Gastroesophageal sphincter (tissue), 4 donors: ENCODE data around the gene SPATA31E1. TPM values are rescaled to one million over a fixed set of nuclear protein-coding genes. Genes with fewer than 3 reads are reported as not detected.

ENCODE experiments used
- ATAC-seq: fragments of 150-250 bp; one replicate; pipeline ENCODE4 v1.9.1; 2016; ENCODE audit warnings: mild to moderate bottlenecking, moderate library complexity
- H3K27ac ChIP-seq, 4 donors: fragments of 200-600 bp; sonication (generic) in 3 of 4; 1 replicate in 3 of 4; 2 replicates in 1 of 4; pipeline ENCODE4 v1.5.1; 2016 to 2019
- H3K27me3 ChIP-seq: fragments of 200-600 bp; sonication (generic); one replicate; pipeline ENCODE4 v1.5.1; 2019
- H3K36me3 ChIP-seq, 2 donors: fragments of 200-600 bp; sonication (generic); one replicate each; pipeline ENCODE4 v1.5.1; 2019; ENCODE audit warnings: control low read depth in 1 of 2
- H3K4me1 ChIP-seq, 3 donors: fragments of 200-600 bp; sonication (generic); 1 replicate in 2 of 3; 2 replicates in 1 of 3; pipeline ENCODE4 v1.5.1; 2016 to 2019; ENCODE audit warnings: control low read depth in 2 of 3
- H3K4me3 ChIP-seq, 2 donors: fragments of 200-600 bp; sonication (generic); one replicate each; pipeline ENCODE4 v1.5.1; 2019; ENCODE audit warnings: mild to moderate bottlenecking in 1 of 2, moderate library complexity in 1 of 2
- H3K9me3 ChIP-seq, 3 donors: fragments of 200-600 bp; sonication (generic); one replicate each; pipeline ENCODE4 v1.5.1; 2017 to 2019; ENCODE audit warnings: control low read depth in 2 of 3
- EP300 ChIP-seq: sonication (generic); formaldehyde crosslinking; IDR thresholded peaks from one replicate; pipeline ENCODE4 v1.6.1; 2017; ENCODE audit warnings: antibody characterized with exemption, mild to moderate bottlenecking
- POLR2A ChIP-seq, 2 donors: fragments of 450-650 bp; IDR thresholded peaks; one replicate each; pipeline ENCODE4 v1.6.1; 2017; ENCODE audit warnings: antibody characterized with exemption in 2 of 2, mild to moderate bottlenecking in 2 of 2, moderate library complexity in 1 of 2
- POLR2AphosphoS5 ChIP-seq: sonication (generic); formaldehyde crosslinking; IDR thresholded peaks from one replicate; pipeline ENCODE4 v1.6.1; 2017; ENCODE audit warnings: antibody characterized with exemption
- WGBS, 2 donors: methylation state at CpG; one replicate each; pipeline ENCODE4 v1.1.5; 2018; ENCODE audit warnings: low coverage in 1 of 2; 5-methylcytosine and 5-hydroxymethylcytosine counted together
- total RNA-seq, 4 donors: library from RNA; depleted of rRNA; stranded (reverse); fragments of >200 nt; gene quantifications; one replicate each; pipeline ENCODE4 v1.1.0, GENCODE V29; 2016
- TF ChIP-seq, protein P1 (sequence below), 4 experiments: fragments of 200-600 bp in 2 of 4; fragments of 450-650 bp in 2 of 4; sonication (generic) in 1 of 4; IDR thresholded peaks; one replicate each; pipeline ENCODE4 v1.5.1; 2017 to 2019; ENCODE audit warnings: antibody characterized with exemption in 4 of 4, mild to moderate bottlenecking in 2 of 4, moderate library complexity in 2 of 4

Gene SPATA31E1
- total RNA-seq, 4 donors from 2014 or later, result not detected

DNA sequence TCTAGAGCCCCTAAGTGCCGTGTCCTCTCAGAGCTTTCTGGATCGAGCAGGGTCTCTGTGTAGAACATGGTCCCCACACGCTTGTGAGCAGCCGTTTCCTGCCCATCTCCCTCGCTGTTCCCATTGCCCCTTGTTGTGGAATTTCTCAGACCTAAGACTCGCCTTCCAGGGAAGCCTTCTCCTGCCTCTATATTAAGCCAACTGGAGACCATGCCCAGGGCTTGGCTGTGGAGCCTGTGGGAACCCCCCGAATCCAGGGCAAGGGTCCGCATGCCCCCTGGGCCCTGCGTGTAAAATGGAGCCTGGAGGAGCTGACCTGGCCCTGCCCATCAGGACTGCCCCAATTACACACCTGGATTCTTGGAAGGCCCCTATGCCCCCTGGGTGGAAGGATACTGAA is 14.5 kb upstream of the SPATA31E1 start:
- H3K9me3 ChIP-seq, result no peaks in the 10 kb centered on the region
- no peaks in the 10 kb centered on the region for H3K27me3 ChIP-seq
- H3K36me3 ChIP-seq, result no peaks in the 10 kb centered on the region
- WGBS, 2 donors, result 93% methylated on average over 3 of the region's 9 CpGs; no CpG with 5 or more reads in 1 of the 2 donors
- H3K4me3 ChIP-seq, result no peak overlapping the region
- H3K4me1 ChIP-seq, result peaks cover 0 to 15% (median 0%) of the 10 kb centered on the region in 3 donors
- H3K27ac ChIP-seq, result no peak overlapping the region
- TF ChIP-seq POLR2A (IDR thresholded peaks at IDR 0.05), result no peak
- TF ChIP-seq EP300, result no peak
- TF ChIP-seq POLR2AphosphoS5, result no peak
- TF ChIP-seq, protein P1, sequence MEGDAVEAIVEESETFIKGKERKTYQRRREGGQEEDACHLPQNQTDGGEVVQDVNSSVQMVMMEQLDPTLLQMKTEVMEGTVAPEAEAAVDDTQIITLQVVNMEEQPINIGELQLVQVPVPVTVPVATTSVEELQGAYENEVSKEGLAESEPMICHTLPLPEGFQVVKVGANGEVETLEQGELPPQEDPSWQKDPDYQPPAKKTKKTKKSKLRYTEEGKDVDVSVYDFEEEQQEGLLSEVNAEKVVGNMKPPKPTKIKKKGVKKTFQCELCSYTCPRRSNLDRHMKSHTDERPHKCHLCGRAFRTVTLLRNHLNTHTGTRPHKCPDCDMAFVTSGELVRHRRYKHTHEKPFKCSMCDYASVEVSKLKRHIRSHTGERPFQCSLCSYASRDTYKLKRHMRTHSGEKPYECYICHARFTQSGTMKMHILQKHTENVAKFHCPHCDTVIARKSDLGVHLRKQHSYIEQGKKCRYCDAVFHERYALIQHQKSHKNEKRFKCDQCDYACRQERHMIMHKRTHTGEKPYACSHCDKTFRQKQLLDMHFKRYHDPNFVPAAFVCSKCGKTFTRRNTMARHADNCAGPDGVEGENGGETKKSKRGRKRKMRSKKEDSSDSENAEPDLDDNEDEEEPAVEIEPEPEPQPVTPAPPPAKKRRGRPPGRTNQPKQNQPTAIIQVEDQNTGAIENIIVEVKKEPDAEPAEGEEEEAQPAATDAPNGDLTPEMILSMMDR (IDR thresholded peaks at IDR 0.05), result no peak
- no peak for ATAC-seq

DNA sequence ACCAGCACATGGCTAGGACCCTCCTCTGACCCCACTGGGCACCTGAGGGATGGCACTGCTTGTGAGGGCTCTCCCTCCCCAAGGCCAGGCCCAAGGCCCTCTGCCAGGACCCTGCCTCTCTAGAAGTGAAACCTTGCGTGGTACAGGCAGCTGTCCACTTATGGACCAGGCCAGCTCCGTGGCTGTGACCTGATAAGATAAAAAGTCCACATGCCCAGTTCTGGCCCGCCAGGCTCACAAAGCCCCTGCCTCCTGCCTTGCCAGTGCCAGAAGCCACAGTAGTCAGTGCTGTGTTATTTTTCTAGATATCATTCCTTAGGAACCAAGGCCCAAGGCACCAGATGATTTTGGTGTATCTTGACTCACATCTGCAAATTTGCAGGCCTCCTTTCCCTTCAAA is 14.0 kb upstream of the SPATA31E1 start:
- no peaks in the 10 kb centered on the region for H3K9me3 ChIP-seq
- H3K36me3 ChIP-seq, result no peaks in the 10 kb centered on the region
- no peak overlapping the region for H3K4me3 ChIP-seq
- peaks cover 0 to 15% (median 0%) of the 10 kb centered on the region in 3 donors for H3K4me1 ChIP-seq
- H3K27me3 ChIP-seq, result no peaks in the 10 kb centered on the region
- ATAC-seq, result no peak
- TF ChIP-seq POLR2A (IDR thresholded peaks at IDR 0.05), result no peak
- TF ChIP-seq, protein P1 (IDR thresholded peaks at IDR 0.05), result no peak
- no peak for TF ChIP-seq EP300
- TF ChIP-seq POLR2AphosphoS5, result no peak
- 100% methylated on average over 2 of the region's 3 CpGs; no CpG with 5 or more reads in 1 of the 2 donors for WGBS, 2 donors
- no peak overlapping the region for H3K27ac ChIP-seq

DNA sequence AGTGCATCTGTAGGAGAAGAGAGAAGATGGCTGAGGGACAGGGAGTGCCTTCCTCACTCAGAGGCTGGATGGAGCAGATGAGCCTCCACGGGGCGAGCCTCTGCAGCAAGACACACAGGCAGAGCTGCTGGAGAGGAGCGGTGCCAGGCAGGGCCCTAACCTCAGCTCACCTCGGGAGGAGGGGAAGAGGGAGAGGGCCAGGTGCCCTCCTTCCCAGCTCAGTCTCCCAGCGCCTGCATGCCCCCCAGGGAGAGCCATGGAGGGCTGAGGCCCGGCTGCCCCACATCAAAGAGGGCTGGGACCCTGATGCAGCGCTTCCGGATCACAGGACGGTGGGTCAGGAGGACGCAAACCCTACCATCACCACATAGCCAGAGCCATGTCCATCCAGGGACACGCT is 13.6 kb upstream of the SPATA31E1 start:
- H3K4me1 ChIP-seq, result peaks cover 0 to 15% (median 0%) of the 10 kb centered on the region in 3 donors
- no peaks in the 10 kb centered on the region for H3K36me3 ChIP-seq
- no peak overlapping the region for H3K27ac ChIP-seq
- ATAC-seq, result no peak
- H3K4me3 ChIP-seq, result no peak overlapping the region
- WGBS, 2 donors, result 100% methylated on average over 2 of the region's 11 CpGs; no CpG with 5 or more reads in 1 of the 2 donors
- no peaks in the 10 kb centered on the region for H3K9me3 ChIP-seq
- TF ChIP-seq EP300 (no peak), POLR2AphosphoS5 (no peak), POLR2A (IDR thresholded peaks at IDR 0.05) (no peak)
- TF ChIP-seq, protein P1 (IDR thresholded peaks at IDR 0.05), result no peak
- H3K27me3 ChIP-seq, result no peaks in the 10 kb centered on the region

DNA sequence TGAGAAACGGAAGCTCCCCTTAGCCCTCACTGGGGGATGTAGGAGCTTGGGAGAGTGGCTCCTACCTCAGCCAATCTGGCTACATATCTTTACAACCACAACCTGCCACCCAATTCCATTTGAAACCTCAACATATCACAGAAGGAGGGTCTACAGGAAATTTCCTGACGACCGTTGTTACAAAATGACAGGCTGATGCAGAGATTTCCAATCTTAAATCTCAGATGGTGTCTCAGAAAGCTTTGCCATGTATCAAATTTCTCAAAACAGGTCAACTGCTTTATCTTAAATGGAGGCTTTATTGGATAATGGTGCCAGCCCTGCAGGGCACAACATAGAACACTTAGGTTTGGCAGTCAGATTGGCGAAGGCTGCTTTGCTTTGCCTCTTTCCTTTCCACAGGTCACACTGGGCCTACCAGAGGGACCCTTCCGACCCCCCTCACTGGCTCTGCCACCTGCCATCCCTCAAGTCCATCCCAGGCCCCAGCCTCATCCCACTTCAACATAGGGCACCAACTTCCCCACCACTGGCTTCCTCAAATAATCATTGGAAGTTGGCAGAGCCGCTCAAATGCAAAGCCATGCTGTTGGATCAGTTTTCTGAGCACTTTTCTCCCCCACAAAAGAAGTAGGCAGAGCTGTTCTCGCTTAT is 11.1 kb upstream of the SPATA31E1 start:
- Histone ChIP-seq H3K27ac (no peak overlapping the region), H3K4me1 (peaks cover 0 to 15% (median 0%) of the 10 kb centered on the region in 3 donors), H3K36me3 (no peaks in the 10 kb centered on the region), H3K9me3 (no peaks in the 10 kb centered on the region), H3K27me3 (no peaks in the 10 kb centered on the region), H3K4me3 (no peak overlapping the region)
- WGBS, 2 donors, result 81 to 92% methylated on average over 4 to 6 of the region's 7 CpGs
- TF ChIP-seq EP300, result no peak
- no peak for TF ChIP-seq POLR2A (IDR thresholded peaks at IDR 0.05)
- TF ChIP-seq, protein P1 (IDR thresholded peaks at IDR 0.05), result no peak
- TF ChIP-seq POLR2AphosphoS5, result no peak
- no peak for ATAC-seq

DNA sequence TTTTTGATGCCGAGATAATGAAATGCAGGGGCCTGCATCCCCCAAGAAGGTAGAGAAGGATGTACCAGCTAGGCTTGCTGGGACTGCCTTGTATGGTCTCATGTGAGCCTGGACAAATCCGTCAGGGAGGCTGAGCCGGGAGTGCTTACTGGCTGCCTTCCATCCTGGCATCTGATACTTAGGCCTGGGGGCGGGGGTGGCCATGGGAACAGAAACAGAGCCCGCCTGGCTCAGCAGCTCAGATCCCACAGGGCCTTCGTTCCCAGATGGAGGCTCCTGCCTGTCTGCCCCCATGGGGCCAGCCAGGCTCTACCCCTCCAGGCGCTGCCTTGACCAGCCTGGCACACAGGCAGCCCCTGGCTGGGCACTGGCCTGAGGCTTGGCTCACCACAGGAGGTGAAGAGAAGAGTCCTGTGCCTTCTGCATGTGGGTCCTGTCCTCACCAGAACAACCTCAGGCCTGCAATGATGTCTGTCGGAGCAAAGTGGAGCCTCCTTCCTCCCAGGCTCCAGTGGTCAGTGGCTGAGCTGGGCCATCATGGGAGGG is 10.5 kb upstream of the SPATA31E1 start:
- no peak overlapping the region for H3K27ac ChIP-seq
- no peak overlapping the region for H3K4me3 ChIP-seq
- no peaks in the 10 kb centered on the region for H3K9me3 ChIP-seq
- TF ChIP-seq, protein P1 (IDR thresholded peaks at IDR 0.05), result no peak
- TF ChIP-seq EP300 (no peak), POLR2A (IDR thresholded peaks at IDR 0.05) (no peak), POLR2AphosphoS5 (no peak)
- H3K27me3 ChIP-seq, result no peaks in the 10 kb centered on the region
- H3K4me1 ChIP-seq, result peaks cover 0 to 15% (median 0%) of the 10 kb centered on the region in 3 donors
- 42 to 49% methylated on average over 2 to 3 of the region's 8 CpGs for WGBS, 2 donors
- no peaks in the 10 kb centered on the region for H3K36me3 ChIP-seq
- no peak for ATAC-seq
